Progenitor cell of endocrine pancreas (in vitro differentiated cells): Measurements from ENCODE around the gene ARID1B. TPM values are rescaled to one million over a fixed set of nuclear protein-coding genes. Genes with fewer than 3 reads are reported as not detected.

Experiments used
- DNase-seq: peaks from one replicate; pipeline ENCODE4 v3.0.0; 2021; ENCODE audit warnings: low spot score; ENCODE audit not compliant: unreplicated experiment
- H3K27ac Mint-ChIP-seq: 2 replicates; pipeline ENCODE4 v1.8.0; 2021; ENCODE audit warnings: mild to moderate bottlenecking, moderate library complexity, mixed read lengths
- H3K27me3 Mint-ChIP-seq: 2 replicates; pipeline ENCODE4 v1.8.0; 2021; ENCODE audit warnings: mixed read lengths
- H3K36me3 Mint-ChIP-seq: 2 replicates; pipeline ENCODE4 v1.8.0; 2022; ENCODE audit warnings: mixed read lengths; ENCODE audit not compliant: insufficient read depth
- H3K4me1 Mint-ChIP-seq: 2 replicates; pipeline ENCODE4 v1.8.0; 2021; ENCODE audit warnings: low read depth, mixed read lengths
- H3K4me3 Mint-ChIP-seq: 2 replicates; pipeline ENCODE4 v1.8.0; 2021; ENCODE audit warnings: low read depth, mild to moderate bottlenecking, moderate library complexity, mixed read lengths
- H3K9me3 Mint-ChIP-seq: 2 replicates; pipeline ENCODE4 v1.8.0; 2021; ENCODE audit warnings: low read depth, mixed read lengths
- total RNA-seq: library from RNA; stranded (reverse); gene quantifications from 2 replicates; pipeline ENCODE4 v1.2.1, GENCODE V29; 2021
- TF ChIP-seq, protein P1 (sequence below): fragments of 200-600 bp; sonication (generic); IDR thresholded peaks from one replicate; pipeline ENCODE4 v1.5.0; 2021; ENCODE audit warnings: antibody characterized with exemption, mild to moderate bottlenecking; ENCODE audit not compliant: unreplicated experiment

The ARID1B gene
- total RNA-seq, 1 donor from 2014 or later, result 152 TPM

DNA sequence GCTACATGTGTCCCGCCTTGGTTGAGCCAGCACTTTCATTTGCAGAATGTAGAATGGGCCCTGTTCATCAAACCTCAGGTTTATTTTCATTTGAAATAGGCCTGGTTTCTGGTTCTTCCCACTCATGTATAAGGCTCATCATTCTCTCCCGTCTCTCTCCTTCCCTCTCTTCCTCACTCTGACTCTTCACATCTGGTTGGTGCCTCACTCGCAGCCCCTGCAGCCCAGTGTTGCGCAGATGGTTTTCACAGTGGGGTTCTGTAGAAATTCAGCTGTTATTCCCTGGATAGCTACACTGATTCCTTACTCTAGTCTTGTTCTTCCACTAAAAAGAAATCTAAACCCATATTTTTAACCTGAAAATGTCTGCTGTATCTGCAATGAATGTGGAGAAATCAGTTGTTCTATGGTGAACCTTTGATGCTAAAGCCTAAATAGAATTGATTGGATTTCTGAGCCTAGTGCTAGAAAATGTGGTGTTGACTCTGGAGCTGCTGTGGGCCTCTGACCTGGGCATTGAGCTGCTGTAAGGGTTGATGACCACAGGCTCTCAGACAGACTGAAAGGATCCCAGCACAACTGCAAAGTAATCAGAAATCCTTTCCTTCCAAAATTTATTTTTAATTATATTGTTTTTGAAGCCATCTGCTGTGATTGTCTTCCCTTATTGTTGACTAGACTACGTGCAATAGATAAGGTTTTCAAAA is 395.8 kb downstream of the ARID1B start:
- Mint-ChIP-seq H3K4me1 (peaks cover 8% of the 10 kb centered on the region), H3K9me3 (no peaks in the 10 kb centered on the region), H3K36me3 (peaks cover 17% of the 10 kb centered on the region), H3K27ac (no peak overlapping the region), H3K27me3 (no peaks in the 10 kb centered on the region), H3K4me3 (no peak overlapping the region)
- TF ChIP-seq, protein P1, sequence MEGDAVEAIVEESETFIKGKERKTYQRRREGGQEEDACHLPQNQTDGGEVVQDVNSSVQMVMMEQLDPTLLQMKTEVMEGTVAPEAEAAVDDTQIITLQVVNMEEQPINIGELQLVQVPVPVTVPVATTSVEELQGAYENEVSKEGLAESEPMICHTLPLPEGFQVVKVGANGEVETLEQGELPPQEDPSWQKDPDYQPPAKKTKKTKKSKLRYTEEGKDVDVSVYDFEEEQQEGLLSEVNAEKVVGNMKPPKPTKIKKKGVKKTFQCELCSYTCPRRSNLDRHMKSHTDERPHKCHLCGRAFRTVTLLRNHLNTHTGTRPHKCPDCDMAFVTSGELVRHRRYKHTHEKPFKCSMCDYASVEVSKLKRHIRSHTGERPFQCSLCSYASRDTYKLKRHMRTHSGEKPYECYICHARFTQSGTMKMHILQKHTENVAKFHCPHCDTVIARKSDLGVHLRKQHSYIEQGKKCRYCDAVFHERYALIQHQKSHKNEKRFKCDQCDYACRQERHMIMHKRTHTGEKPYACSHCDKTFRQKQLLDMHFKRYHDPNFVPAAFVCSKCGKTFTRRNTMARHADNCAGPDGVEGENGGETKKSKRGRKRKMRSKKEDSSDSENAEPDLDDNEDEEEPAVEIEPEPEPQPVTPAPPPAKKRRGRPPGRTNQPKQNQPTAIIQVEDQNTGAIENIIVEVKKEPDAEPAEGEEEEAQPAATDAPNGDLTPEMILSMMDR, result no peak
- DNase-seq, result no peak

DNA sequence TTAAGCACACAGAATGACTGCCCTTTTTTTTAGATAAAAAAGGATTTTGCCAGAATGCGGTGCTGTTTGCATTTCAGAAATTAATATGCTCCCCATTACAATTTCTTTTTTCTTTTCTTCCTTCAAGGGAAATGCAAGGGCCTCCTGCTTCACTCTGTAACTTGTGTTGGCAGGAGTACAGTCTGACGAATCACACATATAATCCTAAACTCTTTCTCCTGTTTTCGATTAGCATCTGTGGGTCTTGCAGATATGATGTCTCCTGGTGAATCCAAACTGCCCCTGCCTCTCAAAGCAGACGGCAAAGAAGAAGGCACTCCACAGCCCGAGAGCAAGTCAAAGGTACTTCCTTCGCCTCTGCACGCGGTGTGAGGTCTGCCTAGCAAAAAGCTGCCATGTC is 396.6 kb downstream of the ARID1B start:
- Mint-ChIP-seq H3K9me3 (no peaks in the 10 kb centered on the region), H3K36me3 (peaks cover 12% of the 10 kb centered on the region), H3K4me1 (peaks cover 8% of the 10 kb centered on the region), H3K27me3 (no peaks in the 10 kb centered on the region), H3K4me3 (no peak overlapping the region), H3K27ac (peak overlapping the region; percentile 74)
- no peak for DNase-seq
- TF ChIP-seq, protein P1, result no peak

DNA sequence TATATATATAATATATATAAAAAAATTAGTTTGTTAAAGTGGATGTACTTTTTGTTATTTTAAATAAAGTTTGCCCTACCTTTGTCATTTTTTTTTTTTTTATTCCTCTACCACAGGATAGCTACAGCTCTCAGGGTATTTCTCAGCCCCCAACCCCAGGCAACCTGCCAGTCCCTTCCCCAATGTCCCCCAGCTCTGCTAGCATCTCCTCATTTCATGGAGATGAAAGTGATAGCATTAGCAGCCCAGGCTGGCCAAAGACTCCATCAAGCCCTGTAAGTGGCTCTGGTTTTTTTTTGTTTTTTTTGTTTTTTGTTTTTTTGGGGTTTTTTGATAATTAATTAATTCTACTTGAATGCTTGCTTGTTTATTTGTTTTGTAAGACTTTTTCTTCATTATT is 397.6 kb downstream of the ARID1B start:
- H3K27me3 Mint-ChIP-seq, result no peaks in the 10 kb centered on the region
- DNase-seq, result no peak
- no peak overlapping the region for H3K4me3 Mint-ChIP-seq
- TF ChIP-seq, protein P1, result no peak
- no peaks in the 10 kb centered on the region for H3K9me3 Mint-ChIP-seq
- H3K36me3 Mint-ChIP-seq, result peaks cover 8% of the 10 kb centered on the region
- H3K4me1 Mint-ChIP-seq, result peaks cover 8% of the 10 kb centered on the region
- H3K27ac Mint-ChIP-seq, result no peak overlapping the region

DNA sequence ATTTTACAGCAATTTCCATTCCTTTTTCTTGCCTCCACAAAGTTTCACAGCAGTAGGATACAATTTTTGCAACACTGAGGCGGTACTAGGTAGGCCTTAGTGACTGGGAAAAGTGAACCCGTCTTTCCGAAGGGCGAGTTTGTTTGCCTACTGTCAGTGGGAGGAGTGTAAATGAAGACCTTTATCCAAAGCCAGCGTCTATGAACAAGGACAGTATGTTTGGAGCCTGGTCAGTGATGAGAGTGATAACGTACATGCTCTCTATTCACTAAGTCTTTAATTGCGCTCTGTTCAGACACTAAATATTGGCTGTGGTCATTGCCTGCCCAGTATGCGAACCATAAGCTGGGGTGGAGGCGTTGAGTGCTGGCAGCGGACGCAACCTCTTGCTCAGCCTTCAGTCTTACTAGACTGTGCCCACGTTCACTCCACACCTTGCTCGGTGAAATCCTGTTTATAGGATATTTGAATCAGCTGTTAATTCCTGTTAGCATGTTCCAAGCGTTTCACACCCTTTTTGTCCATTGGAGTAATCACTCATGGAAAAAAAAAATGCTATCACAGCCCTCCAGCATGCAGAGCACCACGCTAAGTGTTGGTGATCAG is 400.7 kb downstream of the ARID1B start:
- H3K9me3 Mint-ChIP-seq, result no peaks in the 10 kb centered on the region
- TF ChIP-seq, protein P1, result no peak
- H3K4me1 Mint-ChIP-seq, result peaks cover 9% of the 10 kb centered on the region
- H3K4me3 Mint-ChIP-seq, result no peak overlapping the region
- H3K27ac Mint-ChIP-seq, result no peak overlapping the region
- DNase-seq, result no peak
- H3K27me3 Mint-ChIP-seq, result no peaks in the 10 kb centered on the region
- peaks cover 11% of the 10 kb centered on the region for H3K36me3 Mint-ChIP-seq

DNA sequence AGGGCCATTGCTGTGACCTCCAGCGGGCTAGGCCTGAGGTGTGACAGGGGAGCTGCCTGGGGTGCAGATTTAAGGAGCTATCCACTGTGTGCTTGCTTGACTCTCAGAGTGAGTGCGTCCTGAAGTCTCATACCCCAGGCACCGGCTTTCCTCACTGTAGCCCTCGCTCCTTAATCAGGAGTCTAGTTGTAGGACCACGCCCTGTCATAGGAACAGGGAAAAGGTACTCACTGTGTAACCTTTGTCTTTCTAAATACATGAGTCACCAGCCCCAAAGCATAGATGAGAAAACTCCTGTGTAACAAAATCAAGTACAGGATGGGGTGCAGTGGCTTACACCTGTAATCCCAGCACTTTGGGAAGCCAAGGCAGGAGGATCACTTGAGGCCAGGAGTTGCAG is 404.5 kb downstream of the ARID1B start:
- no peak overlapping the region for H3K4me3 Mint-ChIP-seq
- H3K27ac Mint-ChIP-seq, result no peak overlapping the region
- H3K9me3 Mint-ChIP-seq, result no peaks in the 10 kb centered on the region
- peaks cover 21% of the 10 kb centered on the region for H3K4me1 Mint-ChIP-seq
- H3K27me3 Mint-ChIP-seq, result no peaks in the 10 kb centered on the region
- TF ChIP-seq, protein P1, result no peak
- peaks cover 15% of the 10 kb centered on the region for H3K36me3 Mint-ChIP-seq
- no peak for DNase-seq
